Heart left ventricle (tissue), 16 donors: ENCODE results near the gene MCTP1. TPM values are rescaled to one million over a fixed set of nuclear protein-coding genes. Genes with fewer than 3 reads are reported as not detected.

Experiments
- ATAC-seq, 4 donors: fragments of 200-7000 bp; cut with Tn5 transposase; one replicate each; pipeline ENCODE4 v1.9.1; 2020 to 2022; ENCODE audit warnings: moderate library complexity in 4 of 4, mild to moderate bottlenecking in 3 of 4, moderate number of reproducible peaks in 1 of 4
- DNase-seq, 5 donors: peaks; one replicate each; pipeline ENCODE4 v3.0.0-alpha.2; 2020
- H3K27ac ChIP-seq, 12 donors: fragments of 200-600 bp; sonication (generic) in 4 of 12; one replicate each; pipeline versions ENCODE4 v1.5.0 to v1.8.0; 2016 to 2022; ENCODE audit warnings: mild to moderate bottlenecking in 2 of 12
- H3K27me3 ChIP-seq, 9 donors: fragments of 200-600 bp; sonication (generic) in 2 of 9; one replicate each; pipeline versions ENCODE4 v1.5.1 to v1.8.0; 2016 to 2022; ENCODE audit warnings: mild to moderate bottlenecking in 3 of 9
- H3K36me3 ChIP-seq, 9 donors: fragments of 200-600 bp; sonication (generic) in 2 of 9; one replicate each; pipeline versions ENCODE4 v1.5.0 to v1.8.0; 2018 to 2022; ENCODE audit warnings: mild to moderate bottlenecking in 2 of 9
- H3K4me1 ChIP-seq, 12 donors: fragments of 200-600 bp; sonication (generic) in 4 of 12; one replicate each; pipeline versions ENCODE4 v1.5.0 to v1.8.0; 2016 to 2022; ENCODE audit warnings: mild to moderate bottlenecking in 3 of 12
- H3K4me3 ChIP-seq, 12 donors: fragments of 200-600 bp; sonication (generic) in 4 of 12; one replicate each; pipeline versions ENCODE4 v1.5.0 to v1.8.0; 2017 to 2022; ENCODE audit warnings: mild to moderate bottlenecking in 9 of 12, moderate library complexity in 4 of 12
- H3K9me3 ChIP-seq, 12 donors: fragments of 200-600 bp; sonication (generic) in 4 of 12; one replicate each; pipeline versions ENCODE4 v1.5.0 to v1.8.0; 2016 to 2022; ENCODE audit warnings: mild to moderate bottlenecking in 1 of 12
- POLR2A ChIP-seq, 2 donors: fragments of 450-650 bp; IDR thresholded peaks; one replicate each; pipeline ENCODE4 v1.6.1; 2017; ENCODE audit warnings: antibody characterized with exemption in 2 of 2, mild to moderate bottlenecking in 2 of 2, moderate library complexity in 2 of 2
- WGBS, 4 donors: extraction: QIAGEN DNeasy Blood & Tissue Kit in 2 of 4; methylation state at CpG; one replicate each; pipeline versions ENCODE4 v1.1.5 to v1.1.7; 2013 to 2018; 5-methylcytosine and 5-hydroxymethylcytosine counted together
- intact Hi-C, 10 donors: fragments of 100-400 bp; cut with DNase I; formaldehyde crosslinking; loops; one replicate each; pipeline versions ENCODE4 v1.11.1 to v1.14.2; 2022
- polyA plus RNA-seq, 2 donors: library from polyadenylated mRNA; stranded (reverse); fragments of 200-250 nt; gene quantifications; one replicate each; pipeline ENCODE4 v1.2.3, GENCODE V29; 2013
- total RNA-seq, 9 donors: library from RNA; depleted of rRNA in 2 of 9; stranded (reverse); fragments of >200 nt in 2 of 9; fragmentation: NEBNext Ultra II Directional in 3 of 9; extraction: Animal tissue kit (Norgen Biotek cat#: 25700) in 3 of 9; gene quantifications; one replicate each; pipeline versions ENCODE4 v1.1.0 to v1.2.4, GENCODE V29; 2016 to 2023
- TF ChIP-seq, protein P1 (sequence below), 12 donors: fragments of 200-600 bp; sonication (generic) in 4 of 12; IDR thresholded peaks; one replicate each; pipeline versions ENCODE4 v1.5.0 to v1.8.0; 2018 to 2022; ENCODE audit warnings: antibody characterized with exemption in 12 of 12, mild to moderate bottlenecking in 5 of 12
- donor health status: ischemic (EF 13 %, LVEDD 7.1; RV severe dilation, severe dysfunction).
- donor health status: healthy with polysubstance abuse.
- donor health status: DM: no; HTN: yes; CAD: no.
- donor health status: DM: no; HTN: no; CAD: no.
- donor health status: ischemic (EF 25% LVEDD 6.9; RV normal size, moderate dysfunction).
- donor health status: ischemic (EF 25% LVEDD 5.7; RV mildly dilated, moderate dysfunction).
- donor health status: healthy.
- donor health status: DM: yes; HTN: yes; CAD: no.
- donor health status: ischemic (EF 35%, LVEDD 5.7; RV mildly dilated, moderate dysfunction).
- donor health status: nonischemic (EF 11% LVEDD 7.7; RV severe dilation, severe dysfunction).
- donor health status: DM: yes; HTN: yes; CAD: no.
- donor health status: PGD.
- donor health status: ischemic (EF 29% LVEDD 5.4; RV normal size, mild dysfunction).
- donor health status: nonischemic (EF 23%, LVEDD 6.1; RV moderate dilation, normal function).

MCTP1 gene
- total and polyA plus RNA-seq, 11 donors, result 0.91 to 28.4 (median 6.1) TPM

DNA sequence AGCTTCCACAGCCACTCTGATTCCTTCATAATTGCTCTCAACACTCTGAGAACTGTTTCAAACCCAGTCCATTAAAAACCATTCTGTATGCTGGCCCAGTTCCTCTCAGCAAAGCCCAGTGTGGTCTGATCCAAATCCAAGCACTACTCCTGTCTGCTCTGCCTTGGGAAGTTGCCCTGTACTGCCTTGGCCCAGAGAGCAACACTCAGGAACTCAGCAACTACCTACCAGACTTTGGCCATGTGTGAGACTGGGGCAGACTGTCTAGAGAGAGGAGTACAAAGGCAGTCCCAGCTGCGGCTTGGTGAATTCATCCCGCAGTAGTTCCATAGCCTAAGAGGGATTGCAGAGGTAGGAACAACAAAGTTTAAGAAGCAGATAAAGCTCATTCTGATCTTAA, 214.4 kb downstream of the MCTP1 start:
- H3K27ac ChIP-seq, result peak overlapping the region in 7 of 12 donors; percentile 3 to 65 (median 39)
- H3K4me3 ChIP-seq, result no peak overlapping the region
- peak in 1 of 4 donors; percentile 18 for ATAC-seq
- WGBS, 4 donors, result 86 to 100% (median 92%) methylated on average over 2 of the region's 2 CpGs
- DNase-seq, result no peak
- H3K27me3 ChIP-seq, result no peaks in the 10 kb centered on the region
- TF ChIP-seq POLR2A (IDR thresholded peaks at IDR 0.05), result no peak
- TF ChIP-seq, protein P1, sequence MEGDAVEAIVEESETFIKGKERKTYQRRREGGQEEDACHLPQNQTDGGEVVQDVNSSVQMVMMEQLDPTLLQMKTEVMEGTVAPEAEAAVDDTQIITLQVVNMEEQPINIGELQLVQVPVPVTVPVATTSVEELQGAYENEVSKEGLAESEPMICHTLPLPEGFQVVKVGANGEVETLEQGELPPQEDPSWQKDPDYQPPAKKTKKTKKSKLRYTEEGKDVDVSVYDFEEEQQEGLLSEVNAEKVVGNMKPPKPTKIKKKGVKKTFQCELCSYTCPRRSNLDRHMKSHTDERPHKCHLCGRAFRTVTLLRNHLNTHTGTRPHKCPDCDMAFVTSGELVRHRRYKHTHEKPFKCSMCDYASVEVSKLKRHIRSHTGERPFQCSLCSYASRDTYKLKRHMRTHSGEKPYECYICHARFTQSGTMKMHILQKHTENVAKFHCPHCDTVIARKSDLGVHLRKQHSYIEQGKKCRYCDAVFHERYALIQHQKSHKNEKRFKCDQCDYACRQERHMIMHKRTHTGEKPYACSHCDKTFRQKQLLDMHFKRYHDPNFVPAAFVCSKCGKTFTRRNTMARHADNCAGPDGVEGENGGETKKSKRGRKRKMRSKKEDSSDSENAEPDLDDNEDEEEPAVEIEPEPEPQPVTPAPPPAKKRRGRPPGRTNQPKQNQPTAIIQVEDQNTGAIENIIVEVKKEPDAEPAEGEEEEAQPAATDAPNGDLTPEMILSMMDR (IDR thresholded peaks at IDR 0.05), result no peak
- H3K36me3 ChIP-seq, result no peaks in the 10 kb centered on the region
- H3K4me1 ChIP-seq, result peaks cover 0 to 48% (median 5%) of the 10 kb centered on the region in 12 donors
- no peaks in the 10 kb centered on the region for H3K9me3 ChIP-seq
- intact Hi-C loops, result loop anchor here in 1 of 10 donors (10.0 kb wide), 1 partner anchor 96 kb away; no protein-coding TSS in a partner anchor

DNA sequence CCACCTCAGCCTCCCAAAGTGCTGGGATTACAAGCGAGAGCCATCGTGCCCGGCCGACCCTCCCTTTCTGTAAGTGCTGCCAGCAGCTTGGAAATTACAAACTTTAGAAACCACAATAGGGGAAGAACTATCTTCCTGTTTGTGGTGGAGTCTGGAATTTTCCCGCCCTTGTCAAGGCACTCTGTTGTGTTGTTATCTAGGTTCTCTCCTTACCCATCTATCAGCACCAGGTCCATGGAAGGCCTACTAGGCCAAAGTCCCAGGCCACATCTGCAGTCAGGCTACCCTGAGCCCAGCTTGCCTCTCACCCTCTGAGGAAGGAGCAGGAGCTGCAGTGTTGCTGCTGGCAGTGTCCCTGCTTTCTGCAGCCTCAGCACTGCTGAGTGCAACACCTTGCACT, 214.9 kb downstream of the MCTP1 start:
- no peak for DNase-seq

DNA sequence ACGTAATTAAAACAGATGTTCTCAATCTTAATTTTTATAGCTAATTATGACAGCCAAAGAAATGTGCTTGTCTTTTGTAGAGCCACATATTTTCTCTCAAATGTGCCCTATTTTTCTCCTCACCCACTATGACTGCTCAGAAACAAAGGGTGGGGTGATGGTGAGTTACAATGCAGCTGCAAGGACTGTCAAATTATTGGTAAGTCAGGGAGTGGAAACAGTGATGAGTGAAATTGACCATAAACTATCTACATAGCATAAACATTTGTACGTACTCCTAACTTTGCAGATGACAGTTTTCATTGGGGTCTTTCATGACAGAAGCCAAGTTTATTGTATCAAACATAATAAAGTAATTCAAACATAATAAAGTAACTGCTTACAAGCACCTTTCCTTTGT, 215.9 kb downstream of the MCTP1 start:
- H3K4me1 ChIP-seq, result peaks cover 0 to 40% (median 5%) of the 10 kb centered on the region in 12 donors
- H3K27me3 ChIP-seq, result no peaks in the 10 kb centered on the region
- H3K27ac ChIP-seq, result peak overlapping the region in 9 of 12 donors; percentile 3 to 72 (median 53)
- no peaks in the 10 kb centered on the region for H3K9me3 ChIP-seq
- DNase-seq, result no peak
- TF ChIP-seq, protein P1 (IDR thresholded peaks at IDR 0.05), result no peak
- no peak for TF ChIP-seq POLR2A (IDR thresholded peaks at IDR 0.05)
- H3K36me3 ChIP-seq, result no peaks in the 10 kb centered on the region
- intact Hi-C loops, result no loop called here
- ATAC-seq, result peak in 2 of 4 donors; percentile 27 to 41
- peak overlapping the region in 2 of 12 donors; percentile 14 to 24 for H3K4me3 ChIP-seq
- WGBS, 4 donors, result 59 to 69% (median 67%) methylated on average over 2 of the region's 2 CpGs

More for the DNA sequence above, 214.9 kb downstream of the MCTP1 start:
- Histone ChIP-seq H3K27ac (peak overlapping the region in 7 of 12 donors; percentile 3 to 65 (median 39)), H3K27me3 (no peaks in the 10 kb centered on the region), H3K36me3 (no peaks in the 10 kb centered on the region), H3K4me3 (no peak overlapping the region), H3K4me1 (peaks cover 0 to 43% (median 5%) of the 10 kb centered on the region in 12 donors), H3K9me3 (no peaks in the 10 kb centered on the region)
- WGBS, 4 donors, result 50 to 81% (median 63%) methylated on average over 5 of the region's 5 CpGs
- peak; percentile 34 to 53 (median 39) for ATAC-seq
- TF ChIP-seq, protein P1 (IDR thresholded peaks at IDR 0.05), result no peak
- no peak for TF ChIP-seq POLR2A (IDR thresholded peaks at IDR 0.05)
- intact Hi-C loops, result loop anchor here in 1 of 10 donors (10.0 kb wide), 1 partner anchor 95 kb away; no protein-coding TSS in a partner anchor

DNA sequence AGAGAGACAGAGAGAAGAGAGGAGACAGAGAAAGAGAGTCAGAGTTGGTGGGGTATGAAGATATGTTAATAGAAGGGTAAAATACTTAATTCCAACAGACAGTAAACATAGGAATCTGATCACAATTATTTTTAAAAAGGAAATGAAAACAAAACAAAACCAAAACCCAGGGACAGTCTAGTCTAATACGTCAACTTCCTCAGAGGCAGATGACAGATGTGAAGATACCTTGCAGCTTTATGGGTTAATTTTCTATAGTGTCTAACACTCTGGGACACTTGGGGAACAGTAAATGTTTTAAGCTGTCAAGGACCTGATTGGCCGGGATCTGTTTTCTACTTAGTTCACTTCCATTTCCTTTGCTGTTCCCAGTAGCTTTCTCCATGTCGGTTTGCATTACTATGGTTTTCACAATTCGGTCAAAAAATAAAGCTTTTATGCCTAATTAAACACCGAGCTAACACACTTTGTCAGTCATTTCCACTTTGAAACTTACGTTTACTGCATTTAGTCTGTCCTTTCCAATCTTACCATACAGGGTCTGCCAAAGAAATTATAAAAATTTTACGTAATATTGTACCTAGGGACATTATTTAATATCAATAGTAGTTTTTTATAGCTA, 216.5 kb downstream of the MCTP1 start:
- DNase-seq (no peak), ATAC-seq (peak in 1 of 4 donors; percentile 16)
- H3K4me1 ChIP-seq, result peaks cover 0 to 40% (median 5%) of the 10 kb centered on the region in 12 donors
- H3K27me3 ChIP-seq, result no peaks in the 10 kb centered on the region
- no peak for TF ChIP-seq POLR2A (IDR thresholded peaks at IDR 0.05)
- TF ChIP-seq, protein P1 (IDR thresholded peaks at IDR 0.05), result no peak
- H3K27ac ChIP-seq, result peak overlapping the region in 10 of 12 donors; percentile 3 to 72 (median 52)
- H3K36me3 ChIP-seq, result no peaks in the 10 kb centered on the region
- intact Hi-C loops, result no loop called here
- no peaks in the 10 kb centered on the region for H3K9me3 ChIP-seq
- 53 to 64% (median 62%) methylated on average over 7 of the region's 7 CpGs for WGBS, 4 donors
- peak overlapping the region in 7 of 12 donors; percentile 9 to 25 (median 19) for H3K4me3 ChIP-seq
